LHCN-M2 (cell line): ENCODE measurements around the gene FIS1. TPM values are rescaled to one million over a fixed set of nuclear protein-coding genes. Genes with fewer than 3 reads are reported as not detected.

Experiments
- DNase-seq: peaks from one replicate; pipeline ENCODE4 v3.0.0-alpha.2; 2012; ENCODE audit warnings: low read depth
- total RNA-seq: library from RNA; depleted of rRNA; stranded (reverse); fragments of >200 nt; gene quantifications from 2 replicates; pipeline ENCODE4 v1.2.3, GENCODE V29; 2014

The FIS1 gene
- total RNA-seq, 1 experiment from 2014 or later = 318 TPM

DNA sequence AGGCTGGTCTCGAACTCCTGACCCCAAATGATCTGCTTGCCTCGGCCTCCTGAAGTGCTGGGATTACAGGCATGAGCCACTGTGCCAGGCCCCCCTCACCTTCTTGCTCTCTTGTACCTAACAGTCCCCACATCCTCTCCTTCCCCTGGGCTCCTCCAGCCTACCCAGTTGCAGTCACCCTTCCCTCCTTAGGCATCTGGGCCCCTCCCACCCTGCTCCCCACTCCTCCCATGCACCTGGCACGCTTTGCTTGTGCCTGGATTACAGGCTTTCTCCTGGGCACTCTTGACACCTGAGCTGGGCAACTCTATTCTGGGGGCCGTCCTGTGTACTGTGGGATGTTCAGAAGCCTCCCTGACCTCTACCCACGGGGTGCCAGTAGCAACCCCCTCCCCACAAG lies 10.2 kb downstream of the FIS1 start:
- DNase-seq = no peak

- no peak for DNase-seq
Observed at GRCh38 chr7:101233907-101234547, 10.9 kb downstream of the FIS1 start.

DNA sequence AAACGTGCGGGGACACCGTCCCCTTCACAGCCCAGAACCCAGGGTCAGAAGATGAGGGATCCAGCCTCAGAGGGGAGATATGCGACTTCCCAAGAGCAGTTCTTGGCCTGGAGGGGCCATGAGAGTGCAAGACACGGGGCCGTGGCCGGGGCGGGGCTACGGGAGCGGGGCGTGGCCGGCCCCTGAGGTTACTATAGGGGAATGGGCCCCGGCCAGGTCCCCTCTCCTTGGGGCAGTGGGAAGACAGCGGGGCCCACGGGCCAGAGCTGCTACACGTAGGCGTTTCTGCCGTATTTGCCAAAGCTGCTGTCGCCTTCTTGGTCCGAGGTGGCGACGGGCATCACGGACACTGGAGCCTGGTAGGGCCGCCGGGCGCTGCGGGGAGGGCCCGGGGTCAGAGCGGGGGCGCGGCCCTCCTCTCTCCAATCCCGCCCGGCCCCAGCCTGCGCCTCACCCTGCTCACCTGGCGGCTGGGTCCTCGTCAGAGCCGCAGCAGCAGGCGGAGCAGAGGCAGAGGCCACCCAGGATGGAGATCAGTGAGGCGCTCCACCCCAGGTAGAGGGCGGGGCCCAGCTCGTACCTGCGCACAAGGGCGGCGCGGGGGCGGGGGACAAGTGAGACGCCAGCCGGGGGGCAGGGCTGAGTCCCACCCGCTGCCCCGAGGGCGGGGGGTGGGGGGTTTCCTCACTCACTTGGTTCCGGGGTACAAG lies 12.6 kb downstream of the FIS1 start:
- no peak for DNase-seq

GRCh38 chr7:101231644-101232043 lies 13.2 kb downstream of the FIS1 start:
- no peak for DNase-seq

DNA sequence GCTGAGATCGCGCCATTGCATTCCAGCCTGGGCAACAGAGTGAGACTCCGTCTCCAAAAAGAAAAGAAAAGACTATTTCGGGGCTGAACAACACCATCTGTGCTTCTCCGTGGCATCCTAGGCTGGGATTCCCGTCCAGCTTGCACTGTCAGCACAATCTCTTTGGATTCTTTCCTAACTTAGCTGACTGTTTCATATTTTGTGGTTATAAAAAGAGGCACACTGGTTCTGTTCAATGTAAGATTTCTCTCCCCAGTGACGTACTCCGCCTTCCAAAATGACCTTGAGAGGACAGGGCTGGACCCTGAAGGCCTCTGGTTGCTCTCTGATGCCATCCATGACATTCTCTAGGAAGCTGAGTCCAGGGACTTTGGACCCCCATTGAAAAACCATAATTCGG lies 18.2 kb downstream of the FIS1 start:
- no peak for DNase-seq

DNA sequence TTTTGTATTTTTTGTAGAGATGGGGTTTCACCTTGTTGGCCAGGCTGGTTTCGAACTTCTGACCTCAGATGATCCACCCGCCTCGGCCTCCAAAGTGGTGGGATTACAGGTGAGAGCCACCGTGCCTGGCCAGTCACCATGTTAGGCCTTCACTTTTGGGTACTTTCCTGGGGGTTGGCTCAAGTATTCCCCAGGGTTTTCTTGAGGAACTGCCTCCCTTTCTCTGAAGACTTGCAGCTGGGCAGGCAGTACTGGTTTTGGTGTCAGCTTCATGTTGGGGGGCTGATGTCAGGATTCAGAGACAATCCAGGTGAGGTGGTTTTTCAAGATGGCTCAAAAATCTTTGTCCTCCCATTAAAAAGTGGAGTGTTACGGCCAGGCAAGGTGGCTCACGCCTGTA lies 19.2 kb downstream of the FIS1 start:
- DNase-seq = no peak

DNA sequence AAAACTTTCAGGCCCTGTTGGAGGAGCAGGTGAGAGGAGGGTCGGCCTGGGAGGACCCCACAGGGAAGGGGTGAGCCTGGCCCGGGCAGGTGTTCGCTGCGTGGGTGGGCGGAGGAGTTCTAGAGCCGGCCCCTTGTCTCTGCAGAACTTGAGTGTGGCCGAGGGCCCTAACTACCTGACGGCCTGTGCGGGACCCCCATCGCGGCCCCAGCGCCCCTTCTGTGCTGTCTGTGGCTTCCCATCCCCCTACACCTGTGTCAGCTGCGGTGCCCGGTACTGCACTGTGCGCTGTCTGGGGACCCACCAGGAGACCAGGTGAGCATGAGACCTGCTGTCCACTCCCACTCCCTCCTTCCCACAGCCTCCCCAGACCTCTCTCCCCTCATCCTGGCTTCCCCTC lies 21.4 kb downstream of the FIS1 start:
- DNase-seq = no peak

- DNase-seq = no peak
Observed at GRCh38 chr7:101222275-101222830, 22.5 kb downstream of the FIS1 start.

- no peak for DNase-seq
Observed at GRCh38 chr7:101220295-101220694, 24.6 kb downstream of the FIS1 start.

DNA sequence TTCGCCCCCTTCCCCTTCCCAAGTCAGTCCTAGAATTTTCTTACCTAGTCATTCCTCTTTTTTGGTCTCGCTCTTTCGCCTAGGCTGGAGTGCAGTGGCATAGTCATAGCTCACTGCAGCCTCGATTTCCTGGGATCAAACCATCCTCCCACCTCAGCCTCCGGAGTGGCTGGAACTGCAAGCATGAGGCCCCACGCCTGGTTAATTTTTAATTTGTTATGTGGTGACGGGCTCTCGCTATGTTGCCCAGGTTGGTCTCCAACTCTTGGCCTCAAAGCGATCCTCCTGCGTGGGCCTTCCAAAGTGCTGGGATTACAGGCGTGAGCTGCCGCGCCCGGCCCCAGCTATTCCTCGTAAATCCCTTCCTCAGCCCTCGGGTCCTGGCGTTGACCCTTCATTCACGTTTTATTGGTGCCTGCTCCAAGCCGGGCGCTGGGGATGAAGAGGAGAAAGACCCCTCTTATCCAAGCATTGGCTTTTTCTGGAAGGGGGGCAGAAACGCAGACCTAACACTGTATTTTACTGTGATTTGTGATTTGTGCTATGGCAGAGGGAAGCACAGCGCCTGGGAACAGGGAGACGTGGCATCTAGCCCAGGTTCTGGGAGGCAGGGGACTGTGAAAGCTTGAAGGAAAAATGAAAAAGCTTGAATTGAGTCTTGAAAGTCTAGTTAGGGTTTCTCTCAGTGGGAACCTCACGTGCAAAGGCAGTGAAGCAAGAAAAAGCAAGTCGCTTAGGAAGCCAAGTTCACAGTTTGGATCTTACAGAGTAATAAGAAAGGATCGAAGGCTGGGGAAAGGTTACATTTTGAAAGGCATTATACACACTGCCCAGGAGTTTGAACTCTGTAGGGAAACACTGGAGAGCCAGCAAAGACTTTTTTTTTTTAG lies 26.4 kb downstream of the FIS1 start:
- DNase-seq = no peak

- DNase-seq = peak; percentile 99
Observed at GRCh38 chr7:101217388-101218235, 27.3 kb downstream of the FIS1 start, which contains the start of the genes PLOD3 and ZNHIT1. Gene PLOD3 (minus strand): TSS chr7:101217581. CDS start chr7:101217274, 307 bp downstream. Gene ZNHIT1 (plus strand): TSS chr7:101218165. CDS start chr7:101218196, 31 bp downstream.

DNA sequence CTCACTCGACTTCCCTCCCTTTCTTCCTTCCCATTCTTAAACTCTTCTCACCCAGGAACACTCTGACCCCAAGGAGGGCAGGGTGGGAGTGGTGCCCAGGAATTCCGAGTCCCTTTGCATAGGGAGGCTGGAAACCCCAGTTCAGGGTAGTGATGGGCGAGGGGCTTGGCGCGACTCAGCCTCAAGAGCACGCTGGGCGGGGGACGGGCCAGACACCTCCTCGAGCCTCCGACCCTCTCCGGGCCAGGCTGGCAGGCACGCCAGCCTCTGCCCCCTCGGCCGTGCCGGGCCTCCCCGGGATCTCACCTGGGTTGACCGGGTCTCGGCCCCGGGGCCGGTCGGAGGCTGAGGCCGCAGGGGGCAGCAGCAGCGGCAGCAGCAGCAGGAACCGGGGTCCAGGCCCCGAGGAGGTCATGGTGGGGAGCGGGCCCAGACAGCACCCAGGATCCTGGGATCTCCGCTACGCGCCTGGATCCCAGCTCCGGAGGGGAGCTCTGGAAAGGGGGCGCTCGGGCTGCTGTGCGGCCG lies 28.0 kb downstream of the FIS1 start:
- DNase-seq = peak; percentile 34

- DNase-seq = no peak
Observed at GRCh38 chr7:101216001-101216859, 28.7 kb downstream of the FIS1 start.

GRCh38 chr7:101212014-101212413 lies 32.9 kb downstream of the FIS1 start:
- no peak for DNase-seq

GRCh38 chr7:101211501-101211900 lies 33.4 kb downstream of the FIS1 start:
- DNase-seq = no peak

- DNase-seq = no peak
Observed at GRCh38 chr7:101210143-101210542, 34.7 kb downstream of the FIS1 start.

GRCh38 chr7:101208794-101209193 lies 36.1 kb downstream of the FIS1 start:
- DNase-seq = no peak

DNA sequence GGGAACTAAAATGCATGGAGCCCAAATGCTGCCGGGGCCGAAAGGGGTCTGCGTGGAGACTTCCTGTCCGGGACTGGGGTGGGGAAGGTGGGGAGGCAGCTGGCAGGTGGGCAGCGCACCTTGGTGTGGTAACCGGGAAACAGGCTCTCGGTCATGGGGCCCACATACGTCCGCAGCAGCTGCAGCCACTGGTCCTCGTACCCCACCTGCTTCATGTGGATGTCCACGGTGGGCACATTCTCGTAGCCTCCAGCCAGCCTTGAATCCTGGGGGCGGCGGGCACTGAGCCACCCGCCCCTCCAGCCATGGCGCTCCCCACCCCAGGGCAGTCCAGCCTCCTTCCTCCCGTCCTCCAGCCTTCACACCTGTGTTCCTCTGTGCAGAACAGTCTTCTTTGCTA lies 37.4 kb downstream of the FIS1 start:
- DNase-seq = no peak

DNA sequence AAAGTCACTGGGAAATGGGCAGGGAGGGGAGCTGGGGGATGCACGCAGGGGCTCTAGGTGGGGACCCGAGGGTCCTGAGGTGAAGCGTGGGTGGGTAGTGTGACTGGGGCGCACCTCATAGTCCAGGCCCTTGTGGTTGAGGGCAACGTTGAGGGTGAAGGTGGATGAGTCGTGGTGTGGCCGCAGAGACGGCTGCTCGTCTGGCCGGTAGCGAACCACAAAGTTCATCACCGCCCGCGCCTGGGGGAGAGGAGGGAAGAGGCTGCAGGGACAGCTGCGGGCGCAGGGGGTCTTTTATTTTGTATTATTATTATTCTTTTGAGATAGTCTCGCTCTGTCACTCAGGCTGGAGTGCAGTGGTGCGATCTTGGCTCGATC lies 38.2 kb downstream of the FIS1 start:
- DNase-seq = no peak
